Prostate gland (tissue), 2 donors: Measurements from ENCODE around the gene SAFB2.

ENCODE experiments used
- CTCF ChIP-seq, 4 experiments: fragments of 200-600 bp in 2 of 4; fragments of 450-650 bp in 2 of 4; sonication (generic) in 2 of 4; IDR thresholded peaks; 1 replicate in 3 of 4; 2 replicates in 1 of 4; pipeline ENCODE4 v1.5.1; 2016 to 2019; ENCODE audit warnings: antibody characterized with exemption in 4 of 4, mild to moderate bottlenecking in 2 of 4, moderate library complexity in 2 of 4
- POLR2A ChIP-seq: fragments of 450-650 bp; IDR thresholded peaks from one replicate; pipeline ENCODE4 v1.6.1; 2016; ENCODE audit warnings: antibody characterized with exemption, mild to moderate bottlenecking
- POLR2AphosphoS5 ChIP-seq: sonication (generic); formaldehyde crosslinking; IDR thresholded peaks from one replicate; pipeline ENCODE4 v1.6.1; 2017; ENCODE audit warnings: antibody characterized with exemption

- TF ChIP-seq POLR2A: no peak
- TF ChIP-seq POLR2AphosphoS5: no peak
- no peak for TF ChIP-seq CTCF (IDR thresholded peaks at IDR 0.05)
Observed at GRCh38 chr19:5588906-5589676, 33.5 kb downstream of the SAFB2 start.
